ENCODE measurements around the gene SUN2. TPM values are rescaled to one million over a fixed set of nuclear protein-coding genes. Genes with fewer than 3 reads are reported as not detected.

SUN2 gene
- total RNA-seq, 4 donors from 2014 or later = 94.2 to 307 (median 191) TPM

DNA sequence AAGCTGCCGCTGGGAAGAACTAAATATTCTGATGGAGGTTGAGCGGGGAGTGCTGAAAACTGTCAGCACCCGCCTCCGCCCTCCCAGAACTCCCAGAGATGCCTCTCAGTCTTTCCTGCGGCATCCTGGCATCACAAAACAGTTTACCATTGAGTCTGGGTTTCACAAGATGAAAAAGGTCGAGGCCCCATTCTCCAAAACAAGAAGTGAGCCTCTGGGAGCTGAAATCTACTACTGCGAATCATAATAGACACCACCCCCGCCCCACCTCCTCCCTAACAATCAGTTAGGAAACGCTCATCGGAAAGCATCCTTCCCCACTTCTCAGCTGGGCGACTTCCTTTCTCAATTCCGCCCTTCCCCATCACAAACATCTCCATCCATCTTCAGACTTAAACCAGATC is 1.0 kb downstream of the SUN2 start:
- Histone ChIP-seq H3K36me3 (peaks cover 15 to 39% (median 26%) of the 10 kb centered on the region in 3 donors), H3K4me3 (peak overlapping the region; percentile 67 to 83 (median 74)), H3K9me3 (no peaks in the 10 kb centered on the region), H3K4me1 (peaks cover 39 to 72% (median 46%) of the 10 kb centered on the region in 3 donors), H3K27ac (peak overlapping the region; percentile 97 to 100 (median 98)), H3K27me3 (no peaks in the 10 kb centered on the region)
- no peak for DNase-seq
- intact Hi-C loops (cut with DNase I) = no loop called here
- WGBS, 2 donors = 2 to 5% methylated on average over 7 to 12 of the region's 12 CpGs
- TF ChIP-seq POLR2A (IDR thresholded peaks at IDR 0.05) = no peak
- TF ChIP-seq, protein P1, sequence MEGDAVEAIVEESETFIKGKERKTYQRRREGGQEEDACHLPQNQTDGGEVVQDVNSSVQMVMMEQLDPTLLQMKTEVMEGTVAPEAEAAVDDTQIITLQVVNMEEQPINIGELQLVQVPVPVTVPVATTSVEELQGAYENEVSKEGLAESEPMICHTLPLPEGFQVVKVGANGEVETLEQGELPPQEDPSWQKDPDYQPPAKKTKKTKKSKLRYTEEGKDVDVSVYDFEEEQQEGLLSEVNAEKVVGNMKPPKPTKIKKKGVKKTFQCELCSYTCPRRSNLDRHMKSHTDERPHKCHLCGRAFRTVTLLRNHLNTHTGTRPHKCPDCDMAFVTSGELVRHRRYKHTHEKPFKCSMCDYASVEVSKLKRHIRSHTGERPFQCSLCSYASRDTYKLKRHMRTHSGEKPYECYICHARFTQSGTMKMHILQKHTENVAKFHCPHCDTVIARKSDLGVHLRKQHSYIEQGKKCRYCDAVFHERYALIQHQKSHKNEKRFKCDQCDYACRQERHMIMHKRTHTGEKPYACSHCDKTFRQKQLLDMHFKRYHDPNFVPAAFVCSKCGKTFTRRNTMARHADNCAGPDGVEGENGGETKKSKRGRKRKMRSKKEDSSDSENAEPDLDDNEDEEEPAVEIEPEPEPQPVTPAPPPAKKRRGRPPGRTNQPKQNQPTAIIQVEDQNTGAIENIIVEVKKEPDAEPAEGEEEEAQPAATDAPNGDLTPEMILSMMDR (IDR thresholded peaks at IDR 0.05) = no peak

DNA sequence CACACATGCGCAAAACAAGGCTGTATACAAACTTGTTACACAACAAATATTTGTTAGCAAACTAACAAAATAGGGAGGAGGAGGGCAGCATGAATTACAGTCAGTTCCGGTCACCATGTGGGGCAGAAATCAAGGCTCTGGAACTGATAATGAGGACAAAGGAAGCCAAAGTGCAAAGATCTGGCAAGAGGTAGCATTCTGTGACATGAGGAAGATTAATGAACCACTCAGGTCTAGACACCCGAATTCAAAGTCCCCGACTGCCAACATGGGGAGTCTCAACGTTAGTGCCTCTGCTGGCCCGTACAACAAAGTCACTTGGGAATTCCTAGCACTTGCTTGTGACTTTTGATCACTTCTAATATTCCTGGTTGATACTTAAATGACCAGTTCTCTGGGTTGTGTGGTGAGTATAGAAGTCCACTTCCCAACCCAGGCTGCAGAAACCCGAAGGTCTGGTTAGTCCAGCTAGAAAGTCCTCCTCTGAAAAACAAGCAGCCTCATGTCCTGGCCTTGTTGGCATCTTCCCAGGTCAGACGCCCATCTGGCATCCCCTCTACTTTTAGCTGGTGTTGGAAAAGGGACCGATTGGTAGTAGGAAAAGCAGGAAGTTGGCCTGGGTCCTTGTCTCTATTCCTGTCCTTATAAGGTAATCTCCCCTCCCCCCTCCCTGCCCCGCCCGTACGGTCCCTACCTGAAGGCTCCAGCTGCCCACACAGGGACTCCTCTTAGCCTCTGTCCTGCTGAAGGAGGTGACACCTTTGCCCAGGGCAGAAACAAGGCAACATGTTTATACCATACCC is 1.6 kb downstream of the SUN2 start:
- WGBS, 2 donors = 9% methylated on average over 10 to 12 of the region's 12 CpGs
- DNase-seq = peak; percentile 20
- Histone ChIP-seq H3K9me3 (no peaks in the 10 kb centered on the region), H3K27ac (peak overlapping the region; percentile 97 to 100 (median 98)), H3K27me3 (no peaks in the 10 kb centered on the region), H3K4me3 (peak overlapping the region; percentile 67 to 83 (median 74)), H3K36me3 (peaks cover 20 to 46% (median 33%) of the 10 kb centered on the region in 3 donors), H3K4me1 (peaks cover 39 to 78% (median 48%) of the 10 kb centered on the region in 3 donors)
- intact Hi-C loops (cut with DNase I) = no loop called here
- TF ChIP-seq POLR2A (IDR thresholded peaks at IDR 0.05) = peak in 1 of 4 donors; percentile 31
- TF ChIP-seq, protein P1 (IDR thresholded peaks at IDR 0.05) = no peak

DNA sequence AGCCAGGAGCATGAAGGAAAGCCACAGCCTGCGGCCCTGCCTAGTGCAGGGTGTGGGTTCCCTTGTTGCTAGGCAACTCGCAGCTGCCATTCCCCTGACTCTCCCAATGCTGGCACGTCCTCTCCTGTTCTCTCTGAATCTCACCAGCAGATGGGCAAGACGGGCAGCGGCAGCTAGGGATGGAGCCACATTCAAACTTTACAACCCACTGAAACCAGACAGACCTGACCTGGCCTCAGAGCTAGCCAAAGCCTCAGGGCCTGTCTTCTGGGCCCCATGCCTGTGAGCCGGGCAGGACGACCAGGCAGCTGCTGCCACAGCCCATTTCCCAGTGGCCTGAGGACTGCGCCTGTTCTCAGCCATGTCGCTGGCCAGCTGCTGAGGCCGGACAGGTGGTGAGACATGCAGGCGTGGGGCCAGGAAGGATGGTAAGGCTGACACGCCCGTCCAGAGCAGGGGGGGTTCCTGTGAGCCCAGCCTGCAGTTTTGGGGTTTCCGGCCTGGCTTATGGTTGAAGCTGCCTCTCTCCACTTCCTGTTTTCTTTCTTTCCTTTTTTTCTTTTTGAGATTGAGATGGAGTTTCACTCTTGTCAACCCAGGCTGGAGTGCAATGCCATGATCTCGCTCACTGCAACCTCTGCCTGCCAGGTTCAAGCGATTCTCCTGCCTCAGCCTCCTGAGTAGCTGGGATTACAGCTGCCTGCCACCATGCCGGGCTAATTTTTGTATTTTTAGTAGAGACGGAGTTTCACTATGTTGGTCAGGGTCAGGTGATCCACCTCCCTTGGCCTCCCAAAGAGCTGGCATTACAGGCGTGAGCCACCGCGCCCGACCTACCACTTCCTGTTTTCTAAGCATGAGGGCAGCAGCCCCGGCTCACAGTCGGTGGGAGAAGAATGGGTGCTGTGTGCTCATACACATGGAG is 4.1 kb downstream of the SUN2 start:
- TF ChIP-seq POLR2A (IDR thresholded peaks at IDR 0.05) = no peak
- TF ChIP-seq, protein P1 (IDR thresholded peaks at IDR 0.05) = peak in 1 of 6 experiments; percentile 16
- H3K9me3 ChIP-seq = no peaks in the 10 kb centered on the region
- H3K36me3 ChIP-seq = peaks cover 33 to 70% (median 47%) of the 10 kb centered on the region in 3 donors
- H3K4me3 ChIP-seq = peak overlapping the region in 2 of 4 donors; percentile 19 to 28
- peaks cover 46 to 88% (median 57%) of the 10 kb centered on the region in 3 donors for H3K4me1 ChIP-seq
- H3K27ac ChIP-seq = peak overlapping the region; percentile 43 to 100 (median 69)
- H3K27me3 ChIP-seq = no peaks in the 10 kb centered on the region
- peak; percentile 41 for DNase-seq
- intact Hi-C loops (cut with DNase I) = no loop called here
- WGBS, 2 donors = 42 to 44% methylated on average over 15 to 17 of the region's 24 CpGs

DNA sequence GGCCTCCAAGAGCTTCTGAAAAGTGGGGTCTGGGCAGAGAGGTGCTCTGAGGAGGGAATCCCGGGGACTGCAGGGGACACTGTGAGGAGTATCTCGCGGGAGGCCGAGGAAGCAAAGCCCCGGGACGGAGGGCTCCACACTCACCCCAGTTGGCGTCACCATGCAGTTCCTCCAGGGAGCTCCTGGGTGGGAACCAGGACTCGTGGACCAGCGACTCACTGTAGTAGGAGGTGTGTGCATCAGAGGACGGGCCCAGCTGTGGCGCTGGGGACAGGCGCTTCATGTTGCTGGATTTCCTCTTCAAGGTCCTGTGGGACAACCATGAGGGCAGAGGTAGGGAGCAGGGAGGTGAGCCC is 4.8 kb downstream of the SUN2 start:
- peaks cover 39 to 77% (median 53%) of the 10 kb centered on the region in 3 donors for H3K36me3 ChIP-seq
- peaks cover 43 to 81% (median 52%) of the 10 kb centered on the region in 3 donors for H3K4me1 ChIP-seq
- WGBS, 2 donors = 45% methylated on average over 2 of the region's 12 CpGs; no CpG with 5 or more reads in 1 of the 2 donors
- H3K4me3 ChIP-seq = peak overlapping the region in 1 of 4 donors; percentile 28
- no peaks in the 10 kb centered on the region for H3K9me3 ChIP-seq
- no peak for DNase-seq
- no peaks in the 10 kb centered on the region for H3K27me3 ChIP-seq
- intact Hi-C loops (cut with DNase I) = no loop called here
- peak overlapping the region; percentile 43 to 100 (median 69) for H3K27ac ChIP-seq
- TF ChIP-seq POLR2A (IDR thresholded peaks at IDR 0.05) = no peak
- TF ChIP-seq, protein P1 (IDR thresholded peaks at IDR 0.05) = no peak

All from esophagus squamous epithelium (tissue), 5 donors.